Spinal cord (tissue), 10 donors: ENCODE measurements around the gene BPIFB2. TPM values are rescaled to one million over a fixed set of nuclear protein-coding genes. Genes with fewer than 3 reads are reported as not detected.
"Not testable (repeated sequence)": the region's sequence is repeated elsewhere in the genome, so short reads cannot be mapped to it uniquely, and the experiment has no call there.

Experiments used
- DNase-seq, 6 donors: peaks; one replicate each; pipeline versions ENCODE4 v3.0.0 to v3.0.0-alpha.2; 2013 to 2015; ENCODE audit warnings: low spot score in 6 of 6, low read depth in 4 of 6
- H3K27ac ChIP-seq: one replicate; pipeline ENCODE4 v1.5.1; 2013; ENCODE audit warnings: low read depth, low read length, control low read depth
- H3K27me3 ChIP-seq: one replicate; pipeline ENCODE4 v1.6.1; 2013; ENCODE audit warnings: low read length; ENCODE audit not compliant: control insufficient read depth, insufficient read depth
- H3K36me3 ChIP-seq: one replicate; pipeline ENCODE4 v1.6.1; 2013; ENCODE audit warnings: low read length; ENCODE audit not compliant: control insufficient read depth, insufficient read depth
- H3K4me1 ChIP-seq: one replicate; pipeline ENCODE4 v1.6.1; 2013; ENCODE audit warnings: low read length; ENCODE audit not compliant: control insufficient read depth, insufficient read depth
- H3K4me3 ChIP-seq: one replicate; pipeline ENCODE4 v1.5.1; 2013; ENCODE audit warnings: low read depth, low read length, control low read depth
- H3K9me3 ChIP-seq: one replicate; pipeline ENCODE4 v1.6.1; 2013; ENCODE audit warnings: low read length; ENCODE audit not compliant: control insufficient read depth, insufficient read depth
- WGBS: methylation state at CpG from one replicate; pipeline ENCODE4 v1.1.5; 2013; ENCODE audit warnings: missing lambda C conversion rate; ENCODE audit not compliant: insufficient coverage; 5-methylcytosine and 5-hydroxymethylcytosine counted together
- polyA plus RNA-seq, 2 donors: library from polyadenylated mRNA; unstranded; fragments of 120-200 nt; gene quantifications; one replicate each; pipeline ENCODE4 v1.2.1, GENCODE V29; 2013; ENCODE audit not compliant: insufficient read length in 2 of 2
- total RNA-seq, 2 donors: library from RNA; depleted of rRNA in 1 of 2; stranded (reverse); fragments of 120-200 nt in 1 of 2; fragments of >200 nt in 1 of 2; gene quantifications; one replicate each; pipeline versions ENCODE4 v1.2.3 to v1.2.4, GENCODE V29; 2013 to 2014
- donor health status: healthy.

BPIFB2 gene
- total and polyA plus RNA-seq, 4 donors: 0.11 TPM; not detected in 3

GRCh38 chr20:33034115-33034514, 26.6 kb downstream of the BPIFB2 start:
- Histone ChIP-seq H3K9me3 (no peaks in the 10 kb centered on the region), H3K27ac (no peak overlapping the region), H3K4me3 (no peak overlapping the region), H3K36me3 (no peaks in the 10 kb centered on the region), H3K4me1 (no peaks in the 10 kb centered on the region), H3K27me3 (no peaks in the 10 kb centered on the region)
- 100% methylated on average over 1 of the region's 5 CpGs for WGBS
- DNase-seq: no peak

- H3K4me1 ChIP-seq: no peaks in the 10 kb centered on the region
- no peak overlapping the region for H3K4me3 ChIP-seq
- H3K9me3 ChIP-seq: no peaks in the 10 kb centered on the region
- no peaks in the 10 kb centered on the region for H3K36me3 ChIP-seq
- H3K27ac ChIP-seq: no peak overlapping the region
- H3K27me3 ChIP-seq: no peaks in the 10 kb centered on the region
- 87% methylated on average over 6 of the region's 6 CpGs for WGBS
- no peak for DNase-seq
These were observed 27.5 kb downstream of the BPIFB2 start for GRCh38 chr20:33034901-33035492.

GRCh38 chr20:33037456-33037855, 30.0 kb downstream of the BPIFB2 start:
- WGBS: 64% methylated on average over 5 of the region's 5 CpGs
- Histone ChIP-seq H3K27me3 (no peaks in the 10 kb centered on the region), H3K27ac (no peak overlapping the region)

GRCh38 chr20:33038243-33038642, 30.7 kb downstream of the BPIFB2 start:
- Histone ChIP-seq H3K36me3 (no peaks in the 10 kb centered on the region), H3K4me3 (no peak overlapping the region), H3K27ac (no peak overlapping the region), H3K4me1 (no peaks in the 10 kb centered on the region), H3K27me3 (no peaks in the 10 kb centered on the region), H3K9me3 (no peaks in the 10 kb centered on the region)
- WGBS: 97% methylated on average over 4 of the region's 4 CpGs
- no peak for DNase-seq

More at GRCh38 chr20:33037456-33037855, 30.0 kb downstream of the BPIFB2 start:
- no peak overlapping the region for H3K4me3 ChIP-seq
- H3K9me3 ChIP-seq: no peaks in the 10 kb centered on the region
- DNase-seq: no peak
- H3K36me3 ChIP-seq: no peaks in the 10 kb centered on the region
- no peaks in the 10 kb centered on the region for H3K4me1 ChIP-seq

- no peak for DNase-seq
- WGBS: 89% methylated on average over 3 of the region's 3 CpGs
- H3K36me3 ChIP-seq: no peaks in the 10 kb centered on the region
These were observed 34.9 kb downstream of the BPIFB2 start for GRCh38 chr20:33042430-33042829.

GRCh38 chr20:33042983-33043730, 35.7 kb downstream of the BPIFB2 start:
- Histone ChIP-seq H3K4me3 (no peak overlapping the region), H3K4me1 (no peaks in the 10 kb centered on the region), H3K36me3 (no peaks in the 10 kb centered on the region), H3K27me3 (no peaks in the 10 kb centered on the region), H3K27ac (no peak overlapping the region), H3K9me3 (no peaks in the 10 kb centered on the region)
- 88% methylated on average over 1 of the region's 2 CpGs for WGBS
- no peak for DNase-seq

More at GRCh38 chr20:33042430-33042829, 34.9 kb downstream of the BPIFB2 start:
- H3K4me1 ChIP-seq: no peaks in the 10 kb centered on the region
- no peak overlapping the region for H3K27ac ChIP-seq
- no peak overlapping the region for H3K4me3 ChIP-seq
- no peaks in the 10 kb centered on the region for H3K27me3 ChIP-seq
- H3K9me3 ChIP-seq: no peaks in the 10 kb centered on the region

GRCh38 chr20:33043731-33044181, 36.3 kb downstream of the BPIFB2 start:
- no CpG with 5 or more reads among the region's 1 CpG for WGBS
- Histone ChIP-seq H3K27ac (no peak overlapping the region), H3K4me3 (no peak overlapping the region), H3K27me3 (no peaks in the 10 kb centered on the region), H3K9me3 (no peaks in the 10 kb centered on the region), H3K4me1 (no peaks in the 10 kb centered on the region), H3K36me3 (no peaks in the 10 kb centered on the region)
- DNase-seq: no peak

- H3K4me1 ChIP-seq, H3K27ac ChIP-seq, DNase-seq, H3K27me3 ChIP-seq, H3K36me3 ChIP-seq, H3K4me3 ChIP-seq, H3K9me3 ChIP-seq: not testable (repeated sequence)
- WGBS: 77% methylated on average over 12 of the region's 15 CpGs
These were observed 37.7 kb downstream of the BPIFB2 start for GRCh38 chr20:33045129-33045721.

GRCh38 chr20:33046412-33046811, 38.9 kb downstream of the BPIFB2 start:
- Histone ChIP-seq H3K4me3 (no peak overlapping the region), H3K9me3 (no peaks in the 10 kb centered on the region)

More at GRCh38 chr20:33046412-33046811, 38.9 kb downstream of the BPIFB2 start:
- no peaks in the 10 kb centered on the region for H3K36me3 ChIP-seq
- H3K4me1 ChIP-seq: no peaks in the 10 kb centered on the region
- WGBS: no CpG with 5 or more reads among the region's 3 CpGs
- DNase-seq: no peak
- no peak overlapping the region for H3K27ac ChIP-seq
- no peaks in the 10 kb centered on the region for H3K27me3 ChIP-seq
